Peyer's patch (tissue), 4 donors: ENCODE measurements around the gene HSPBAP1.

Experiments
- CTCF ChIP-seq, 6 experiments: fragments of 450-650 bp in 4 of 6; fragments of 200-600 bp in 2 of 6; sonication (generic) in 1 of 6; IDR thresholded peaks; one replicate each; pipeline ENCODE4 v1.5.1; 2017 to 2019; ENCODE audit warnings: antibody characterized with exemption in 6 of 6, mild to moderate bottlenecking in 3 of 6, moderate library complexity in 1 of 6
- POLR2A ChIP-seq, 2 donors: fragments of 450-650 bp; IDR thresholded peaks; one replicate each; pipeline ENCODE4 v1.5.1; 2017; ENCODE audit warnings: antibody characterized with exemption in 2 of 2, mild to moderate bottlenecking in 2 of 2, moderate library complexity in 2 of 2

GRCh38 chr3:122803977-122804376 is 10.3 kb upstream of the HSPBAP1 start:
- TF ChIP-seq CTCF (IDR thresholded peaks at IDR 0.05): no peak
- no peak for TF ChIP-seq POLR2A (IDR thresholded peaks at IDR 0.05)
